ENCODE results near the gene FEZ2. TPM values are rescaled to one million over a fixed set of nuclear protein-coding genes. Genes with fewer than 3 reads are reported as not detected.

Gene FEZ2
- total and polyA plus RNA-seq, 2 experiments from 2014 or later, result 28.0 to 32.9 TPM

DNA sequence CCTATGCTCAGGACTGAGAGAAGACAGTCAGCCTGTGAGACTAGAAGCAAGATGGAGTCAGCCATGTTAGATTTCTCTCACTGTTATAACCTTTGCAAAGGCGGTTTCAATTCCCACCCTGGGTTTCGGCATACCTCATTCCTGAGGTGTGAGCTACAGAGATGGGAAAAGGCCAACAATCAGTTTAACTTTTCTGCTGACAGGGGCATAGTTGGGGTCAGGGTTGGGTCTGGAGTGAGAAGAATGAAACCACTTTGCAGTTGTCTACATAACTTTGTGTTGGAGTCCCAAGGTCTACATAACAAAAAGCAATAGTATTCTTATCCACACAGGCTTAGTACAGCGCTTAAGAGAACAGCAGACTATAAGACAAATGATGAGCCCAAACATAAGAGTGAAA lies 28.1 kb upstream of the FEZ2 start (continued):
- TF ChIP-seq, protein P1, sequence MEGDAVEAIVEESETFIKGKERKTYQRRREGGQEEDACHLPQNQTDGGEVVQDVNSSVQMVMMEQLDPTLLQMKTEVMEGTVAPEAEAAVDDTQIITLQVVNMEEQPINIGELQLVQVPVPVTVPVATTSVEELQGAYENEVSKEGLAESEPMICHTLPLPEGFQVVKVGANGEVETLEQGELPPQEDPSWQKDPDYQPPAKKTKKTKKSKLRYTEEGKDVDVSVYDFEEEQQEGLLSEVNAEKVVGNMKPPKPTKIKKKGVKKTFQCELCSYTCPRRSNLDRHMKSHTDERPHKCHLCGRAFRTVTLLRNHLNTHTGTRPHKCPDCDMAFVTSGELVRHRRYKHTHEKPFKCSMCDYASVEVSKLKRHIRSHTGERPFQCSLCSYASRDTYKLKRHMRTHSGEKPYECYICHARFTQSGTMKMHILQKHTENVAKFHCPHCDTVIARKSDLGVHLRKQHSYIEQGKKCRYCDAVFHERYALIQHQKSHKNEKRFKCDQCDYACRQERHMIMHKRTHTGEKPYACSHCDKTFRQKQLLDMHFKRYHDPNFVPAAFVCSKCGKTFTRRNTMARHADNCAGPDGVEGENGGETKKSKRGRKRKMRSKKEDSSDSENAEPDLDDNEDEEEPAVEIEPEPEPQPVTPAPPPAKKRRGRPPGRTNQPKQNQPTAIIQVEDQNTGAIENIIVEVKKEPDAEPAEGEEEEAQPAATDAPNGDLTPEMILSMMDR (conservative IDR thresholded peaks at IDR 0.05; ENCODE audit: low read depth in 2 of 2), result no peak
- TF ChIP-seq, protein P2, sequence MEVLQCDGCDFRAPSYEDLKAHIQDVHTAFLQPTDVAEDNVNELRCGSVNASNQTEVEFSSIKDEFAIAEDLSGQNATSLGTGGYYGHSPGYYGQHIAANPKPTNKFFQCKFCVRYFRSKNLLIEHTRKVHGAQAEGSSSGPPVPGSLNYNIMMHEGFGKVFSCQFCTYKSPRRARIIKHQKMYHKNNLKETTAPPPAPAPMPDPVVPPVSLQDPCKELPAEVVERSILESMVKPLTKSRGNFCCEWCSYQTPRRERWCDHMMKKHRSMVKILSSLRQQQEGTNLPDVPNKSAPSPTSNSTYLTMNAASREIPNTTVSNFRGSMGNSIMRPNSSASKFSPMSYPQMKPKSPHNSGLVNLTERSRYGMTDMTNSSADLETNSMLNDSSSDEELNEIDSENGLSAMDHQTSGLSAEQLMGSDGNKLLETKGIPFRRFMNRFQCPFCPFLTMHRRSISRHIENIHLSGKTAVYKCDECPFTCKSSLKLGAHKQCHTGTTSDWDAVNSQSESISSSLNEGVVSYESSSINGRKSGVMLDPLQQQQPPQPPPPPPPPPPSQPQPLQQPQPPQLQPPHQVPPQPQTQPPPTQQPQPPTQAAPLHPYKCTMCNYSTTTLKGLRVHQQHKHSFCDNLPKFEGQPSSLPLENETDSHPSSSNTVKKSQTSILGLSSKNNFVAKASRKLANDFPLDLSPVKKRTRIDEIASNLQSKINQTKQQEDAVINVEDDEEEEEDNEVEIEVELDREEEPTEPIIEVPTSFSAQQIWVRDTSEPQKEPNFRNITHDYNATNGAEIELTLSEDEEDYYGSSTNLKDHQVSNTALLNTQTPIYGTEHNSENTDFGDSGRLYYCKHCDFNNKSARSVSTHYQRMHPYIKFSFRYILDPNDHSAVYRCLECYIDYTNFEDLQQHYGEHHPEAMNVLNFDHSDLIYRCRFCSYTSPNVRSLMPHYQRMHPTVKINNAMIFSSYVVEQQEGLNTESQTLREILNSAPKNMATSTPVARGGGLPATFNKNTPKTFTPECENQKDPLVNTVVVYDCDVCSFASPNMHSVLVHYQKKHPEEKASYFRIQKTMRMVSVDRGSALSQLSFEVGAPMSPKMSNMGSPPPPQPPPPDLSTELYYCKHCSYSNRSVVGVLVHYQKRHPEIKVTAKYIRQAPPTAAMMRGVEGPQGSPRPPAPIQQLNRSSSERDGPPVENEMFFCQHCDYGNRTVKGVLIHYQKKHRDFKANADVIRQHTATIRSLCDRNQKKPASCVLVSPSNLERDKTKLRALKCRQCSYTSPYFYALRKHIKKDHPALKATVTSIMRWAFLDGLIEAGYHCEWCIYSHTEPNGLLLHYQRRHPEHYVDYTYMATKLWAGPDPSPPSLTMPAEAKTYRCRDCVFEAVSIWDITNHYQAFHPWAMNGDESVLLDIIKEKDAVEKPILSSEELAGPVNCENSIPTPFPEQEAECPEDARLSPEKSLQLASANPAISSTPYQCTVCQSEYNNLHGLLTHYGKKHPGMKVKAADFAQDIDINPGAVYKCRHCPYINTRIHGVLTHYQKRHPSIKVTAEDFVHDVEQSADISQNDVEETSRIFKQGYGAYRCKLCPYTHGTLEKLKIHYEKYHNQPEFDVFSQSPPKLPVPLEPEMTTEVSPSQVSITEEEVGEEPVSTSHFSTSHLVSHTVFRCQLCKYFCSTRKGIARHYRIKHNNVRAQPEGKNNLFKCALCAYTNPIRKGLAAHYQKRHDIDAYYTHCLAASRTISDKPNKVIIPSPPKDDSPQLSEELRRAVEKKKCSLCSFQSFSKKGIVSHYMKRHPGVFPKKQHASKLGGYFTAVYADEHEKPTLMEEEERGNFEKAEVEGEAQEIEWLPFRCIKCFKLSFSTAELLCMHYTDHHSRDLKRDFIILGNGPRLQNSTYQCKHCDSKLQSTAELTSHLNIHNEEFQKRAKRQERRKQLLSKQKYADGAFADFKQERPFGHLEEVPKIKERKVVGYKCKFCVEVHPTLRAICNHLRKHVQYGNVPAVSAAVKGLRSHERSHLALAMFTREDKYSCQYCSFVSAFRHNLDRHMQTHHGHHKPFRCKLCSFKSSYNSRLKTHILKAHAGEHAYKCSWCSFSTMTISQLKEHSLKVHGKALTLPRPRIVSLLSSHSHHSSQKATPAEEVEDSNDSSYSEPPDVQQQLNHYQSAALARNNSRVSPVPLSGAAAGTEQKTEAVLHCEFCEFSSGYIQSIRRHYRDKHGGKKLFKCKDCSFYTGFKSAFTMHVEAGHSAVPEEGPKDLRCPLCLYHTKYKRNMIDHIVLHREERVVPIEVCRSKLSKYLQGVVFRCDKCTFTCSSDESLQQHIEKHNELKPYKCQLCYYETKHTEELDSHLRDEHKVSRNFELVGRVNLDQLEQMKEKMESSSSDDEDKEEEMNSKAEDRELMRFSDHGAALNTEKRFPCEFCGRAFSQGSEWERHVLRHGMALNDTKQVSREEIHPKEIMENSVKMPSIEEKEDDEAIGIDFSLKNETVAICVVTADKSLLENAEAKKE (CRISPR knock-in tag; IDR thresholded peaks at IDR 0.05), result no peak
- no peak for TF ChIP-seq EZH2phosphoT487 (IDR thresholded peaks at IDR 0.05; ENCODE audit: unreplicated experiment)
- no peak for TF ChIP-seq NANOG (IDR thresholded peaks at IDR 0.05; ENCODE audit: borderline replicate concordance)

DNA sequence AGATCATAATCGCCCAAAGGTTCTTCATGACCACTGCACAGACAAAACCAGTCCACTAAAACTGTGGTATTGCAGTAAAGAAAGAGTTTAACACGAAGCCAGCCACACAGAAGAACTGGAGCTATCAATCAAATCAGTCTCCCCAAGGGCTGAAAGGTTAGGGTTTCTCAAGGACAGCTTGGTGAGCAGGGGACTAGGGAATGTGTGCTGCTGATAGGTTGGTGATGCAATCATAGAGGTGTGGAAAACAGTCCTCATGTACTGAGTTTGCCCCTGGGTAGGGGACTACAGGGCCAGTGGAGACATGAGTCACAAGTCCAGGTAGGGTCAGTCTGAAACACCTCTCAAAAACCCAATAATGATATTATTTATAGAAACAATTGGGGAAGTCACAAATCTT lies 27.3 kb upstream of the FEZ2 start:
- 0 out of 2 replicates have a peak, but pooled peaks cover 7% of the 10 kb centered on the region for H3K9me2 ChIP-seq (ENCODE audit: insufficient read depth)
- H2AFZ ChIP-seq, result no peak overlapping the region
- no peaks in the 10 kb centered on the region for H3K4me1 ChIP-seq (ENCODE audit: insufficient read depth)
- no peak overlapping the region for H3K27ac Mint-ChIP-seq
- peaks cover 17% of the 10 kb centered on the region; the same call in 2 of the 3 replicates for H3K36me3 Mint-ChIP-seq (ENCODE audit: low read depth)
- no peak overlapping the region for H3K27ac ChIP-seq (ENCODE audit: low read depth)
- no peaks in the 10 kb centered on the region for H4K20me1 ChIP-seq (replicated peaks; ENCODE audit: insufficient read depth)
- H3K4me1 Mint-ChIP-seq, result 0 out of 3 replicates have a peak, but pooled peaks cover 1% of the 10 kb centered on the region
- H3K27me3 ChIP-seq (ENCODE audit: insufficient read depth), result no peaks in the 10 kb centered on the region
- no peaks in the 10 kb centered on the region for H3K36me3 ChIP-seq (ENCODE audit: insufficient read depth)
- ATAC-seq (no peak), DNase-seq (ENCODE audit: low spot score) (no peak)
- H3K79me2 ChIP-seq (replicated peaks; ENCODE audit: insufficient read depth), result no peaks in the 10 kb centered on the region
- TF ChIP-seq, protein P1 (conservative IDR thresholded peaks at IDR 0.05; ENCODE audit: low read depth in 2 of 2), result no peak
- TF ChIP-seq, protein P3, sequence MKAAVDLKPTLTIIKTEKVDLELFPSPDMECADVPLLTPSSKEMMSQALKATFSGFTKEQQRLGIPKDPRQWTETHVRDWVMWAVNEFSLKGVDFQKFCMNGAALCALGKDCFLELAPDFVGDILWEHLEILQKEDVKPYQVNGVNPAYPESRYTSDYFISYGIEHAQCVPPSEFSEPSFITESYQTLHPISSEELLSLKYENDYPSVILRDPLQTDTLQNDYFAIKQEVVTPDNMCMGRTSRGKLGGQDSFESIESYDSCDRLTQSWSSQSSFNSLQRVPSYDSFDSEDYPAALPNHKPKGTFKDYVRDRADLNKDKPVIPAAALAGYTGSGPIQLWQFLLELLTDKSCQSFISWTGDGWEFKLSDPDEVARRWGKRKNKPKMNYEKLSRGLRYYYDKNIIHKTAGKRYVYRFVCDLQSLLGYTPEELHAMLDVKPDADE (IDR thresholded peaks at IDR 0.05), result no peak
- TF ChIP-seq POLR2AphosphoS5 (IDR thresholded peaks at IDR 0.05; ENCODE audit: low read depth) (no peak), CREB1 (CRISPR knock-in tag; IDR thresholded peaks at IDR 0.05; ENCODE audit: low read depth) (no peak), JUNB (IDR thresholded peaks at IDR 0.05; ENCODE audit: unreplicated experiment) (no peak)
- TF ChIP-seq, protein P4, sequence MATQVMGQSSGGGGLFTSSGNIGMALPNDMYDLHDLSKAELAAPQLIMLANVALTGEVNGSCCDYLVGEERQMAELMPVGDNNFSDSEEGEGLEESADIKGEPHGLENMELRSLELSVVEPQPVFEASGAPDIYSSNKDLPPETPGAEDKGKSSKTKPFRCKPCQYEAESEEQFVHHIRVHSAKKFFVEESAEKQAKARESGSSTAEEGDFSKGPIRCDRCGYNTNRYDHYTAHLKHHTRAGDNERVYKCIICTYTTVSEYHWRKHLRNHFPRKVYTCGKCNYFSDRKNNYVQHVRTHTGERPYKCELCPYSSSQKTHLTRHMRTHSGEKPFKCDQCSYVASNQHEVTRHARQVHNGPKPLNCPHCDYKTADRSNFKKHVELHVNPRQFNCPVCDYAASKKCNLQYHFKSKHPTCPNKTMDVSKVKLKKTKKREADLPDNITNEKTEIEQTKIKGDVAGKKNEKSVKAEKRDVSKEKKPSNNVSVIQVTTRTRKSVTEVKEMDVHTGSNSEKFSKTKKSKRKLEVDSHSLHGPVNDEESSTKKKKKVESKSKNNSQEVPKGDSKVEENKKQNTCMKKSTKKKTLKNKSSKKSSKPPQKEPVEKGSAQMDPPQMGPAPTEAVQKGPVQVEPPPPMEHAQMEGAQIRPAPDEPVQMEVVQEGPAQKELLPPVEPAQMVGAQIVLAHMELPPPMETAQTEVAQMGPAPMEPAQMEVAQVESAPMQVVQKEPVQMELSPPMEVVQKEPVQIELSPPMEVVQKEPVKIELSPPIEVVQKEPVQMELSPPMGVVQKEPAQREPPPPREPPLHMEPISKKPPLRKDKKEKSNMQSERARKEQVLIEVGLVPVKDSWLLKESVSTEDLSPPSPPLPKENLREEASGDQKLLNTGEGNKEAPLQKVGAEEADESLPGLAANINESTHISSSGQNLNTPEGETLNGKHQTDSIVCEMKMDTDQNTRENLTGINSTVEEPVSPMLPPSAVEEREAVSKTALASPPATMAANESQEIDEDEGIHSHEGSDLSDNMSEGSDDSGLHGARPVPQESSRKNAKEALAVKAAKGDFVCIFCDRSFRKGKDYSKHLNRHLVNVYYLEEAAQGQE (IDR thresholded peaks at IDR 0.05; ENCODE audit: unreplicated experiment), result no peak
- H3K27me3 Mint-ChIP-seq (ENCODE audit: insufficient read depth, low read depth, poor library complexity), result no peaks in the 10 kb centered on the region
- H3K4me2 ChIP-seq, result no peak overlapping the region
- H3K9me3 Mint-ChIP-seq, result peaks cover 23% of the 10 kb centered on the region
- no peak overlapping the region for H3K4me3 Mint-ChIP-seq
- no peaks in the 10 kb centered on the region for H3F3A ChIP-seq (replicated peaks; ENCODE audit: low read depth)
- no peak overlapping the region for H3K4me3 ChIP-seq

Measured in GM23338 (cell line).